AG10803 (cell line): ENCODE results near the gene NEDD9.

ENCODE experiments used
- DNase-seq: peaks from one replicate; pipeline ENCODE4 v3.0.0; 2010; ENCODE audit warnings: low read depth
- H3K4me3 ChIP-seq: 2 replicates; pipeline ENCODE4 v1.5.1; 2011; ENCODE audit warnings: mild to moderate bottlenecking, low read length, control low read depth
- TF ChIP-seq, protein P1 (sequence below): conservative IDR thresholded peaks from 2 replicates; pipeline ENCODE4 v1.5.1; 2011; ENCODE audit warnings: mild to moderate bottlenecking, low read length, control low read depth, inconsistent platforms

NEDD9 gene

DNA sequence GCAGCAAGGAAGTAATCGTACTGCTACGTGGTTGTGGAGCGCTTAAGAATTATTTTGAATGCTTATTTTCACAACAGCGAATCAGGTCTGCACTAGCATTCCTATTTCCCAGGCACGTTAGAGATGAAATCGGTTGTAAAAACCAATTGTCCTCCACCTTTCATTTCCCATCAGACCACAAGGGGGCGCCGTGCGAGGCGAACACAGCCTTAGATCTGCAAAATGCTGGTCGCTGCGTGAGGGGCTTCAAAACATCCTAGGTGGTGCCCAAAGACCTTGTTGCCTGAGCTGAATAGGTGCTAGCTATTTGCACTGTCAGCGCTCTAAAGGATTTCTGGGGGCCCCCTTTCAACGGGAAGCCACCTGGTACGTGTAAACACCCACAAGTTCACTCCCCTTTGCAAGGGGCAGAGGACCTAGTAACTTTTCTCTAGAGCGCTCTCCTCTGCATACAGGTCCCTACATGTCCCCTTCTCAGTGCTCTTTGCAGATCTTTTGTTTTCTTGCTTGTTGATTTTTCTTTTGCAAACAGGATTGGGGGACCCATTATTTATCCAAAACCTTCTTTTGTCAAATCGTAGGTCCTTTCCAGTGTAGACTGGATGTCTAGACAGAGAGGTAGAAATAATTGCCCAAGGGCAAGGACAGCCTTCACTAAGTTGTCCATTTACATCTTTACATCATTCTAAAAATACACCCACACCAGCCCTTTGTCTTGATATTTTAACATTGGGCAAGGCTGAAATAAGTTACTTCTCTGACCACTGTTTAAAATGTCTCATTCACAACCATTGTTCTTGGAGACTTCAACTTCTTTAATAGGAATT, 59.8 kb downstream of the NEDD9 start:
- H3K4me3 ChIP-seq, result no peak overlapping the region
- peak; percentile 22 for DNase-seq
- TF ChIP-seq, protein P1, sequence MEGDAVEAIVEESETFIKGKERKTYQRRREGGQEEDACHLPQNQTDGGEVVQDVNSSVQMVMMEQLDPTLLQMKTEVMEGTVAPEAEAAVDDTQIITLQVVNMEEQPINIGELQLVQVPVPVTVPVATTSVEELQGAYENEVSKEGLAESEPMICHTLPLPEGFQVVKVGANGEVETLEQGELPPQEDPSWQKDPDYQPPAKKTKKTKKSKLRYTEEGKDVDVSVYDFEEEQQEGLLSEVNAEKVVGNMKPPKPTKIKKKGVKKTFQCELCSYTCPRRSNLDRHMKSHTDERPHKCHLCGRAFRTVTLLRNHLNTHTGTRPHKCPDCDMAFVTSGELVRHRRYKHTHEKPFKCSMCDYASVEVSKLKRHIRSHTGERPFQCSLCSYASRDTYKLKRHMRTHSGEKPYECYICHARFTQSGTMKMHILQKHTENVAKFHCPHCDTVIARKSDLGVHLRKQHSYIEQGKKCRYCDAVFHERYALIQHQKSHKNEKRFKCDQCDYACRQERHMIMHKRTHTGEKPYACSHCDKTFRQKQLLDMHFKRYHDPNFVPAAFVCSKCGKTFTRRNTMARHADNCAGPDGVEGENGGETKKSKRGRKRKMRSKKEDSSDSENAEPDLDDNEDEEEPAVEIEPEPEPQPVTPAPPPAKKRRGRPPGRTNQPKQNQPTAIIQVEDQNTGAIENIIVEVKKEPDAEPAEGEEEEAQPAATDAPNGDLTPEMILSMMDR, result peak; percentile 83

DNA sequence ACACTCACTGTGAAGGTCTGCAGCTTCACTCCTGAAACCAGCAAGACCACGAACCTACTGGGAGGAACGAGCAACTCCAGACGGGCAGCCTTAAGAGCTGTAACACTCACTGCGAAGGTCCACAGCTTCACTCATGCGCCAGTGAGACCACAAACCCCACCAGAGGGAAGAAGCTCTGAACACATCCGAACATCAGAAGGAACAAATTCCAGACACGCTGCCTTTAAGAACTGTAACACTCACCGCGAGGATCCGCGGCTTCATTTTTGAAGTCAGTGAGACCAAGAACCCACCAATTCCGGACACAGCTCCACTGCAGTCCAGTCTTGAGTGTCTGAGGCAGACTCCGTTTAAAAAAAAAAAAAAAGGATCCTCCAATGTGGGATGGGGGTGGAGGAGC, 60.5 kb downstream of the NEDD9 start:
- TF ChIP-seq, protein P1, result no peak
- no peak overlapping the region for H3K4me3 ChIP-seq
- no peak for DNase-seq

DNA sequence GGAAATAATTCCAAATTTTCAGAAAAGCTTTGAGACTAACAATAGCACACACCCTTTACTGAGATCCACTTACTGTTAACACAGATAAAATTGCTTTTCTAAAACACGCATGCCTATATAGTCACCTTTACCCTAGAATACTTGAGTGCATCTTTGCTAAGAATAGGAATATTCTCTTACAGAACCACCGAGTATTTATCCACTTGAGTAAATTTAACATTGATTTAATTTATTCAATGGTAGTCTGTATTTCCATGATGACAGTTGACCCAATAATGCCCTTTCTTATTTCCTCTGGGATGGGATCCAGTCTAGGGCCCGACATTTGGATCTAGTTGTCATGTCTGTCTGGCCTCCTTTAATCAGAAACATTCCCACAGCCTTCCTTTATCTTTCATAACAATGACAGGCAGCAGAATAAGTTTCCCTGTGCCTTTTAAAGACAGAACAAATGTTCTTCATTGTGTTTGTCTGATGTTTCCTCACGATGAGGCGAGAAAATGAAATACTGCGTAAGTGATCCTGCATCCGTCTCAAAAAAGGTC, 64.3 kb downstream of the NEDD9 start:
- TF ChIP-seq, protein P1, result no peak
- DNase-seq, result peak; percentile 31
- H3K4me3 ChIP-seq, result no peak overlapping the region

DNA sequence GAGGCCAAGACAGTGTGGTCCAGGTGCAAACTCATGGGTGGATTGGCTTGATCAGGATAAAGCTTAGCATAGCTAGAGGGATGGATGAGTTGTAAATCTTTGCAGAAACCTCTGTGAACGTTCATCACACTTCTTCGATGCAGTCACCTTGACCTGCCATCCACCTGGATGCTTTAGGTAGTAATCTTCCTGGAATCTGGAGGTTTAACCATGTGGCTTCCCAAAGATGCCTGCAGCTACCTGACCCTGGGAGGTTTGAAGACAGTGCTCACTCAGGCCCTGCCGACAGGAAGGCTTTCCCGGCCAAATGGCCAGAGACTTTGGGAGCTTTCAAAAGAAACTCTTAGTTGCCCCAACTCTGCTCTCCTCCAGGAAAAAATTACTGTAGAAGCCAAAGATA, 65.5 kb downstream of the NEDD9 start:
- DNase-seq, result no peak
- H3K4me3 ChIP-seq, result no peak overlapping the region
- TF ChIP-seq, protein P1, result no peak

DNA sequence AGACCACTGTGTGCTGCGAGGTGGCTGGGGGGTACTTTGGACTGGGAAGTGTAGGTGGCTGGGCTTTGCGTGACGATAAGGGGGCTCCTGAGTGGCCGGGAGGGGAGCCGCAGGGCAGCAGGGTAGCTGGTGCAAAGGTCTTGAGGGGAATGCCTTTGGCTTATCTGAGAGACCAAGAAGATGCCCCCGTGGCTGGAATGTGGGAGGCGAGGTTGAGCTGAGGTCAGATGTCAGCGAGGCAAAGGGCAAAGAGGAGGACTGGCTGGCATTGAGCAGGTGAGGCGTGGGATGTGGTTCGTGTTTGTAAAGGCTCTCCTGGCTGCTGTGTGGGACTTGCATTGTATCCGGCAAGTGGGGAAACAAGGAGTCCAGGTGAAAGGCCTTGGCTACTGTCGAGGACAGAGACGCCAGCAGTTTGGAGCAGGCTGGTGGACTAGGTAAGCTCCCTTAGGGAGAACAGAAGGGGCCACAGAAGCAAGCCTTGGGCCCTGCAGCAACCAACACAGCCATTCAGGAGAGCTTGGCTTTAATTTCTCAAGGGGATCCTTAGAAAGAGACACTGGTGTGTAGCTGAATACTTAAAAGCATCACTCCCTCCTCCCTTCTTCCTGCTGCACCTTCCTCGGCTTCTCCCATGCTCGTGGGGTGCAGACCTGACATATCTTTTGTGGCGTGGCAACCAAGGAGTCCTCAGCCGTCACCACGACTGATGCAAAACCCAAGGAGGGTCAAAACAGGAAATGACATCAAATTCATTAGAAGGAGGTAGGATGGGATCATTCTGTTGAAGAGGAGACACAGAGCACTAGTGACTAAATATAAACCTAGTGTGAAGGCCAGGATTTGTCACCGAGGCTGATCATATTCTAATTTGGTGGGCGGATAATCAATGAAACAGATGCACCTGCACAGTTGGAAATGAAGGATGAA, 67.5 kb downstream of the NEDD9 start:
- TF ChIP-seq, protein P1, result no peak
- no peak for DNase-seq
- H3K4me3 ChIP-seq, result no peak overlapping the region

DNA sequence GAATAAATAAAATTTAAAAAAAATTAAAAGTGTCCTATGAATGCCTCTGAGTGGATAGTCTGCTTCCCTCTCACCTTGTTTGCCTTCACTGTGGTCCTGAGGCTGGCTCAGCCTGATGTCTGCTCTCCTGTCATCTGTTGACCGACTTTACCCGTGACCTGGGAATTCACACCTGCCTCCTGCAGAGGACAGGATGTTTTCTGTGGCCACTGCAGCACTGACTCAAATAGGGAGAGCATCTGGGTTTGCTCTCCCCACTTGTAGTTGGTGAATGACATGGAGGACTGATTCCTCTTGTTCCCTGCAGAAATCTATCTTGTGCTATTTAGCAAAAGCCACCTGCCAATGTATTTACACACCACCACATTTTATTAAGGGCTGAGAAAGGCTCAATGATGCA, 68.5 kb downstream of the NEDD9 start:
- no peak overlapping the region for H3K4me3 ChIP-seq
- no peak for DNase-seq
- TF ChIP-seq, protein P1, result no peak
